ENCODE measurements around the gene C16orf86.
"Not testable (repeated sequence)": the region's sequence is repeated elsewhere in the genome, so short reads cannot be mapped to it uniquely, and the experiment has no call there.

C16orf86 gene

GRCh38 chr16:67676939-67677338 lies 10.3 kb downstream of the C16orf86 start:
- DNase-seq (ENCODE audit: low read depth) = no peak
- no peak for TF ChIP-seq CTCF (IDR thresholded peaks at IDR 0.05; ENCODE audit: low read depth, low read length, missing control alignments)

GRCh38 chr16:67677712-67678111 lies 11.1 kb downstream of the C16orf86 start:
- DNase-seq (ENCODE audit: low read depth) = no peak
- no peak overlapping the region for H3K4me3 ChIP-seq (ENCODE audit: low read depth, low read length)
- no peak for TF ChIP-seq CTCF (IDR thresholded peaks at IDR 0.05; ENCODE audit: low read depth, low read length, missing control alignments)

More at GRCh38 chr16:67676939-67677338, 10.3 kb downstream of the C16orf86 start:
- no peak overlapping the region for H3K4me3 ChIP-seq (ENCODE audit: low read depth, low read length)

- no peak for TF ChIP-seq CTCF (IDR thresholded peaks at IDR 0.05; ENCODE audit: low read depth, low read length, missing control alignments)
- DNase-seq (ENCODE audit: low read depth) = no peak
Observed at GRCh38 chr16:67678354-67679023, 11.9 kb downstream of the C16orf86 start.

GRCh38 chr16:67679935-67680897 lies 13.6 kb downstream of the C16orf86 start:
- no peak for DNase-seq (ENCODE audit: low read depth)
- no peak overlapping the region for H3K4me3 ChIP-seq (ENCODE audit: low read depth, low read length)

More at GRCh38 chr16:67678354-67679023, 11.9 kb downstream of the C16orf86 start:
- H3K4me3 ChIP-seq (ENCODE audit: low read depth, low read length) = no peak overlapping the region

GRCh38 chr16:67683767-67684166 lies 17.2 kb downstream of the C16orf86 start:
- TF ChIP-seq CTCF (IDR thresholded peaks at IDR 0.05; ENCODE audit: low read depth, low read length, missing control alignments) = no peak
- DNase-seq (ENCODE audit: low read depth) = no peak
- H3K4me3 ChIP-seq (ENCODE audit: low read depth, low read length) = no peak overlapping the region

More at GRCh38 chr16:67679935-67680897, 13.6 kb downstream of the C16orf86 start:
- no peak for TF ChIP-seq CTCF (IDR thresholded peaks at IDR 0.05; ENCODE audit: low read depth, low read length, missing control alignments)

GRCh38 chr16:67685388-67686112 lies 18.9 kb downstream of the C16orf86 start:
- DNase-seq (ENCODE audit: low read depth) = no peak
- no peak overlapping the region for H3K4me3 ChIP-seq (ENCODE audit: low read depth, low read length)
- no peak for TF ChIP-seq CTCF (IDR thresholded peaks at IDR 0.05; ENCODE audit: low read depth, low read length, missing control alignments)

GRCh38 chr16:67693517-67694285 lies 27.1 kb downstream of the C16orf86 start:
- DNase-seq (ENCODE audit: low read depth); H3K4me3 ChIP-seq (ENCODE audit: low read depth, low read length): not testable (repeated sequence)
